H9 (cell line): ENCODE results near the gene ADAMTS2. TPM values are rescaled to one million over a fixed set of nuclear protein-coding genes. Genes with fewer than 3 reads are reported as not detected.

Source experiments
- DNase-seq: peaks from one replicate; pipeline ENCODE4 v3.0.0-alpha.2; 2017
- H2AFZ ChIP-seq: one replicate; pipeline ENCODE4 v1.6.1; 2013; ENCODE audit warnings: mild to moderate bottlenecking, low read length, control low read depth, moderate library complexity
- H2AK5ac ChIP-seq: 2 replicates; pipeline ENCODE4 v1.6.1; 2013; ENCODE audit warnings: low read length, control low read depth, mixed read lengths; ENCODE audit not compliant: insufficient read length
- H2BK120ac ChIP-seq: one replicate; pipeline ENCODE4 v1.6.1; 2013; ENCODE audit warnings: low read depth, mild to moderate bottlenecking, low read length, control low read depth, inconsistent platforms; ENCODE audit not compliant: poor library complexity, severe bottlenecking
- H2BK12ac ChIP-seq: 2 replicates; pipeline ENCODE4 v1.6.1; 2013; ENCODE audit warnings: low read length, control low read depth, mixed read lengths, low read depth; ENCODE audit not compliant: insufficient read length
- H2BK15ac ChIP-seq: 2 replicates; pipeline ENCODE4 v1.6.1; 2013; ENCODE audit warnings: low read depth, low read length, control low read depth
- H2BK20ac ChIP-seq: one replicate; pipeline ENCODE4 v1.6.1; 2013; ENCODE audit warnings: low read depth, mild to moderate bottlenecking, low read length, control low read depth, inconsistent platforms; ENCODE audit not compliant: poor library complexity, severe bottlenecking
- H2BK5ac ChIP-seq: 2 replicates; pipeline ENCODE4 v1.6.1; 2013; ENCODE audit warnings: low read length, control low read depth, mixed read lengths; ENCODE audit not compliant: insufficient read length
- H3K14ac ChIP-seq: 2 replicates; pipeline ENCODE4 v1.6.1; 2013; ENCODE audit warnings: low read length, control low read depth; ENCODE audit not compliant: insufficient read depth
- H3K18ac ChIP-seq: 2 replicates; pipeline ENCODE4 v1.6.1; 2013; ENCODE audit warnings: low read depth, mild to moderate bottlenecking, mixed read lengths, low read length, control low read depth; ENCODE audit not compliant: insufficient read length
- H3K23ac ChIP-seq: 2 replicates; pipeline ENCODE4 v1.6.1; 2013; ENCODE audit warnings: low read length, control low read depth, mixed read lengths, low read depth; ENCODE audit not compliant: insufficient read length
- H3K23me2 ChIP-seq: 2 replicates; pipeline ENCODE4 v1.6.1; 2013; ENCODE audit warnings: low read depth, mild to moderate bottlenecking, mixed read lengths, low read length, control low read depth; ENCODE audit not compliant: insufficient read length, poor library complexity, severe bottlenecking
- H3K27ac ChIP-seq: 2 replicates; pipeline ENCODE4 v1.5.1; 2013; ENCODE audit warnings: low read length, control low read depth, mixed read lengths, low read depth; ENCODE audit not compliant: insufficient read length
- H3K27me3 ChIP-seq: 2 replicates; pipeline ENCODE4 v1.6.1; 2013; ENCODE audit warnings: low read length, control low read depth, inconsistent platforms; ENCODE audit not compliant: insufficient read depth
- H3K4ac ChIP-seq: 2 replicates; pipeline ENCODE4 v1.6.1; 2013; ENCODE audit warnings: low read depth, mild to moderate bottlenecking, control low read depth, inconsistent platforms, low read length, moderate library complexity
- H3K4me1 ChIP-seq: 2 replicates; pipeline ENCODE4 v1.6.1; 2013; ENCODE audit warnings: low read length, control low read depth, inconsistent platforms; ENCODE audit not compliant: insufficient read depth
- H3K4me2 ChIP-seq: 2 replicates; pipeline ENCODE4 v1.6.1; 2013; ENCODE audit warnings: low read length, control low read depth, mixed read lengths; ENCODE audit not compliant: insufficient read length, insufficient read depth
- H3K56ac ChIP-seq: 2 replicates; pipeline ENCODE4 v1.6.1; 2013; ENCODE audit warnings: low read depth, mild to moderate bottlenecking, mixed read lengths, low read length, control low read depth; ENCODE audit not compliant: insufficient read length
- H3K79me1 ChIP-seq: 2 replicates; pipeline ENCODE4 v1.6.1; 2013; ENCODE audit warnings: low read depth, mild to moderate bottlenecking, moderate library complexity, low read length, control low read depth, inconsistent platforms; ENCODE audit not compliant: insufficient read depth, poor library complexity, severe bottlenecking
- H3K79me2 ChIP-seq: 2 replicates; pipeline ENCODE4 v1.6.1; 2013; ENCODE audit warnings: low read length, control low read depth, inconsistent platforms; ENCODE audit not compliant: insufficient read depth
- H3K9ac ChIP-seq: 2 replicates; pipeline ENCODE4 v1.6.1; 2013; ENCODE audit warnings: low read length, control low read depth, mixed read lengths; ENCODE audit not compliant: insufficient read length; ENCODE audit errors: extremely low read depth
- H3K9me3 ChIP-seq: one replicate; pipeline ENCODE4 v1.6.1; 2013; ENCODE audit warnings: low read depth, low read length, inconsistent platforms; ENCODE audit not compliant: control insufficient read depth
- H3T11ph ChIP-seq: one replicate; pipeline ENCODE4 v1.6.1; 2013; ENCODE audit warnings: mild to moderate bottlenecking, low read length, control low read depth, inconsistent platforms
- H4K20me1 ChIP-seq: one replicate; pipeline ENCODE4 v1.6.1; 2013; ENCODE audit not compliant: control insufficient read depth, insufficient read length, insufficient read depth
- H4K5ac ChIP-seq: 2 replicates; pipeline ENCODE4 v1.6.1; 2013; ENCODE audit warnings: low read depth, mild to moderate bottlenecking, mixed read lengths, low read length, control low read depth; ENCODE audit not compliant: insufficient read length
- H4K8ac ChIP-seq: replicated peaks from 2 replicates; pipeline ENCODE4 v1.6.1; 2013; ENCODE audit warnings: low read length, control low read depth, mixed read lengths, low read depth; ENCODE audit not compliant: insufficient read length
- H4K91ac ChIP-seq: 2 replicates; pipeline ENCODE4 v1.6.1; 2013; ENCODE audit warnings: low read depth, mild to moderate bottlenecking, moderate library complexity, mixed read lengths, low read length, control low read depth; ENCODE audit not compliant: insufficient read length
- H3K27ac Mint-ChIP-seq, 3 experiments: 2 replicates in 2 of 3; 3 replicates in 1 of 3; pipeline ENCODE4 v1.8.0; 2020 to 2021; ENCODE audit warnings: mixed read lengths in 3 of 3, mild to moderate bottlenecking in 1 of 3, moderate library complexity in 1 of 3
- H3K27me3 Mint-ChIP-seq: 2 replicates; pipeline ENCODE4 v1.8.0; 2021; ENCODE audit warnings: low read depth, mild to moderate bottlenecking, moderate library complexity, mixed read lengths
- H3K36me3 Mint-ChIP-seq, 3 experiments: 2 replicates in 2 of 3; 3 replicates in 1 of 3; pipeline ENCODE4 v1.8.0; 2020 to 2021; ENCODE audit warnings: low read depth in 3 of 3, mixed read lengths in 3 of 3; ENCODE audit not compliant: insufficient read depth in 1 of 3
- H3K4me1 Mint-ChIP-seq, 2 experiments: 2 replicates each; pipeline ENCODE4 v1.8.0; 2020; ENCODE audit warnings: mixed read lengths in 2 of 2
- H3K4me3 Mint-ChIP-seq, 2 experiments: 2 replicates in 1 of 2; 3 replicates in 1 of 2; pipeline ENCODE4 v1.8.0; 2020 to 2021; ENCODE audit warnings: mild to moderate bottlenecking in 2 of 2, mixed read lengths in 2 of 2, moderate library complexity in 1 of 2
- H3K9me3 Mint-ChIP-seq, 2 experiments: 2 replicates in 1 of 2; 3 replicates in 1 of 2; pipeline ENCODE4 v1.8.0; 2020; ENCODE audit warnings: mild to moderate bottlenecking in 2 of 2, mixed read lengths in 2 of 2, moderate library complexity in 1 of 2
- CTCF ChIP-seq: fragments of 200-600 bp; sonication (generic); conservative IDR thresholded peaks from 3 replicates; pipeline ENCODE4 v1.8.0; 2021; ENCODE audit warnings: antibody characterized with exemption, mild to moderate bottlenecking
- WGBS: extraction: QIAGEN DNeasy Blood & Tissue Kit; methylation state at CpG from one replicate; pipeline ENCODE4 v1.1.7; 2013; ENCODE audit warnings: missing lambda C conversion rate, low lambda C conversion rate, mixed read lengths; ENCODE audit not compliant: insufficient read length; ENCODE audit errors: extremely low coverage; 5-methylcytosine and 5-hydroxymethylcytosine counted together
- total RNA-seq: library from RNA; stranded (reverse); gene quantifications from 2 replicates; pipeline ENCODE4 v1.2.1, GENCODE V29; 2021

The ADAMTS2 gene
- total RNA-seq, 1 experiment from 2014 or later, result 5.4 TPM

GRCh38 chr5:179342577-179342976 lies 2.7 kb downstream of the ADAMTS2 start:
- H3K9me3 ChIP-seq, result no peaks in the 10 kb centered on the region
- no peak overlapping the region for H3K23ac ChIP-seq
- DNase-seq, result peak; percentile 58
- peaks cover 23% of the 10 kb centered on the region for H3K23me2 ChIP-seq
- H3K4me3 Mint-ChIP-seq, result peak overlapping the region; percentile 64 to 89
- H2BK15ac ChIP-seq, result no peak overlapping the region
- no peak overlapping the region for H4K8ac ChIP-seq
- peaks cover 8% of the 10 kb centered on the region for H4K20me1 ChIP-seq
- H3T11ph ChIP-seq, result no peak overlapping the region
- H3K27me3 Mint-ChIP-seq, result peaks cover 61% of the 10 kb centered on the region
- H4K91ac ChIP-seq, result no peak overlapping the region
- no peak overlapping the region for H3K56ac ChIP-seq
- H2BK120ac ChIP-seq, result no peak overlapping the region
- no peak overlapping the region for H2BK5ac ChIP-seq
- H2AK5ac ChIP-seq, result no peak overlapping the region
- no peak overlapping the region for H3K14ac ChIP-seq
- no peak overlapping the region for H4K5ac ChIP-seq
- H2AFZ ChIP-seq, result no peak overlapping the region
- H2BK12ac ChIP-seq, result no peak overlapping the region
- no peaks in the 10 kb centered on the region; a peak in 1 of 5 replicates for H3K9me3 Mint-ChIP-seq
- peaks cover 23% of the 10 kb centered on the region; the same call in 1 of the 2 replicates for H3K27me3 ChIP-seq
- no peak overlapping the region for H3K4ac ChIP-seq
- peak; percentile 40; the same call in 2 of the 3 replicates for TF ChIP-seq CTCF
- peaks cover 19 to 26% of the 10 kb centered on the region in 2 experiments for H3K4me1 Mint-ChIP-seq
- no peak overlapping the region for H3K9ac ChIP-seq
- no CpG with 5 or more reads among the region's 13 CpGs for WGBS
- no peaks in the 10 kb centered on the region for H3K79me1 ChIP-seq
- peaks cover 0 to 2% (median 0%) of the 10 kb centered on the region in 3 experiments; a peak in 2 of 7 replicates for H3K36me3 Mint-ChIP-seq
- no peaks in the 10 kb centered on the region for H3K79me2 ChIP-seq
- no peak overlapping the region for H3K27ac ChIP-seq
- H3K18ac ChIP-seq, result no peak overlapping the region
- H3K27ac Mint-ChIP-seq, result no peak overlapping the region
- H3K4me1 ChIP-seq, result peaks cover 3% of the 10 kb centered on the region; the same call in 1 of the 2 replicates
- H2BK20ac ChIP-seq, result no peak overlapping the region
- H3K4me2 ChIP-seq, result no peak overlapping the region
